ENCODE results near the gene SH3BGRL2. TPM values are rescaled to one million over a fixed set of nuclear protein-coding genes. Genes with fewer than 3 reads are reported as not detected.

SH3BGRL2 gene
- total RNA-seq, 1 experiment from 2014 or later = 5.2 TPM

- Histone ChIP-seq H3K4me3 (replicated peaks in 1 of 2; ENCODE audit: low read depth in 1 of 2, low read length in 2 of 2) (no peak overlapping the region), H2AFZ (ENCODE audit: low read depth, low read length, poor library complexity, severe bottlenecking) (no peak overlapping the region), H3K79me2 (ENCODE audit: insufficient read depth, low read length) (no peaks in the 10 kb centered on the region), H3K4me2 (ENCODE audit: low read length) (no peak overlapping the region), H3K4me1 (ENCODE audit: control insufficient read depth in 1 of 2, insufficient read depth in 2 of 2, low read length in 2 of 2) (no peaks in the 10 kb centered on the region), H4K20me1 (ENCODE audit: insufficient read depth) (no peaks in the 10 kb centered on the region), H3K9me3 (ENCODE audit: control insufficient read depth in 1 of 2, insufficient read depth in 1 of 2, low read depth in 1 of 2, low read length in 2 of 2) (no peaks in the 10 kb centered on the region), H3K9ac (ENCODE audit: low read length) (no peak overlapping the region), H3K36me3 (ENCODE audit: control insufficient read depth in 1 of 2, insufficient read depth in 2 of 2, low read length in 2 of 2) (no peaks in the 10 kb centered on the region), H3K27ac (ENCODE audit: low read depth, low read length) (no peak overlapping the region), H3K27me3 (ENCODE audit: insufficient read depth, low read length) (no peaks in the 10 kb centered on the region), H3K9me2 (ENCODE audit: insufficient read depth) (no peaks in the 10 kb centered on the region)
- TF ChIP-seq FOSL1 (IDR thresholded peaks at IDR 0.05; ENCODE audit: low read depth) (no peak), REST (IDR thresholded peaks at IDR 0.05; ENCODE audit: low read depth) (no peak), POLR2A (IDR thresholded peaks at IDR 0.05; ENCODE audit: borderline replicate concordance, extremely low read depth, insufficient read depth, insufficient read length) (no peak), MAX (IDR thresholded peaks at IDR 0.05) (no peak), ZNF274 (IDR thresholded peaks at IDR 0.05; ENCODE audit: low read depth, low read length) (no peak), EZH2phosphoT487 (IDR thresholded peaks at IDR 0.05; ENCODE audit: borderline replicate concordance) (no peak), RAD21 (IDR thresholded peaks at IDR 0.05; ENCODE audit: low read depth) (no peak), EZH2 (IDR thresholded peaks at IDR 0.05) (no peak), ZBTB33 (IDR thresholded peaks at IDR 0.05; ENCODE audit: extremely low read depth, insufficient replicate concordance, low read length) (no peak), YY1 (IDR thresholded peaks at IDR 0.05; ENCODE audit: extremely low read depth, insufficient replicate concordance, low read depth, low read length) (no peak), SRF (IDR thresholded peaks at IDR 0.05; ENCODE audit: low read depth) (no peak), CTCF (IDR thresholded peaks at IDR 0.05 in 2 of 3, conservative IDR thresholded peaks at IDR 0.05 in 1 of 3; ENCODE audit: borderline replicate concordance in 1 of 3, insufficient read depth in 1 of 3, low read depth in 2 of 3, low read length in 2 of 3) (no peak), EGR1 (IDR thresholded peaks at IDR 0.05; ENCODE audit: low read depth) (no peak)
- ATAC-seq (no peak), DNase-seq (ENCODE audit: low read depth, low spot score) (no peak)
- intact Hi-C loops (cut with micrococcal nuclease) = no loop called here
- ChIA-PET CTCF (no interaction called here), POLR2A (no interaction called here), RAD21 (ENCODE audit: low non-redundant PET in 1 of 2, low total read pairs in 2 of 2, uncharacterized antibody in 2 of 2, unreplicated experiment in 2 of 2) (interaction anchor here in 1 of 2 experiments (0.6 kb wide), 1 partner anchor 253 kb away, joined by 3 read pairs; no protein-coding TSS in a partner anchor)
- BruUV-seq (replicated peaks) = no TSS peak
Observed at GRCh38 chr6:79614326-79615305, 16.5 kb upstream of the SH3BGRL2 start.

Measured in HCT116 (cell line).